ENCODE measurements around the gene SRXN1. TPM values are rescaled to one million over a fixed set of nuclear protein-coding genes. Genes with fewer than 3 reads are reported as not detected.

Gene SRXN1
- total RNA-seq, 1 donor from 2014 or later: 15.4 TPM

Other genes with a start within 250 kb of the SRXN1 start
- gene RBCK1, start 244.9 kb downstream of the SRXN1 start, total RNA-seq: 72.7 TPM
- gene TBC1D20, start 190.7 kb downstream of the SRXN1 start, total RNA-seq: 32.5 TPM
- 91.4 TPM for gene CSNK2A1, start 109.4 kb downstream of the SRXN1 start, total RNA-seq
- 2.1 TPM for gene TCF15, start 42.9 kb downstream of the SRXN1 start, total RNA-seq
- gene SCRT2, start 22.6 kb upstream of the SRXN1 start, total RNA-seq: not detected
- gene SLC52A3, start 115.3 kb upstream of the SRXN1 start, total RNA-seq: 1.4 TPM
- gene FAM110A, start 180.5 kb upstream of the SRXN1 start, total RNA-seq: 4.2 TPM